ENCODE measurements around the gene PLB1. TPM values are rescaled to one million over a fixed set of nuclear protein-coding genes. Genes with fewer than 3 reads are reported as not detected.
A peak's percentile ranks its signal among the peaks of the same experiment; 100 is the strongest.

The PLB1 gene
- polyA plus RNA-seq, 3 donors = 20.2 to 35.8 (median 23.9) TPM

- no peak overlapping the region for H2AFZ ChIP-seq (ENCODE audit: insufficient read depth, low read depth, low read length, poor library complexity, severe bottlenecking)
- H3K9me3 ChIP-seq (replicated peaks in 1 of 2; ENCODE audit: control insufficient read depth in 1 of 2, insufficient read depth in 1 of 2, low read length in 2 of 2) = no peaks in the 10 kb centered on the region
- no peaks in the 10 kb centered on the region for H3K36me3 ChIP-seq (replicated peaks in 1 of 2; ENCODE audit: control insufficient read depth in 1 of 2, insufficient read depth in 2 of 2, low read length in 2 of 2)
- Mint-ChIP-seq H3K4me3 (no peak overlapping the region), H3K27ac (peak overlapping the region in 2 of 7 donors; percentile 7 to 19), H3K9me3 (peaks cover 0 to 3% (median 0%) of the 10 kb centered on the region in 7 donors), H3K4me1 (peaks cover 6% of the 10 kb centered on the region), H3K27me3 (ENCODE audit: low read depth in 3 of 3) (peaks cover 2 to 5% (median 2%) of the 10 kb centered on the region in 3 donors), H3K36me3 (no peaks in the 10 kb centered on the region)
- no peak overlapping the region for H3K4me2 ChIP-seq (replicated peaks; ENCODE audit: extremely low read depth, low read length, poor library complexity, severe bottlenecking)
- peaks cover 0 to 6% of the 10 kb centered on the region in 2 donors for H3K4me1 ChIP-seq (ENCODE audit: control insufficient read depth in 1 of 2, insufficient read depth in 2 of 2, low read length in 2 of 2)
- no peak overlapping the region for H3K4me3 ChIP-seq (replicated peaks in 1 of 3; ENCODE audit: low read depth in 2 of 3, low read length in 3 of 3)
- no peaks in the 10 kb centered on the region for H3K27me3 ChIP-seq (ENCODE audit: control insufficient read depth in 2 of 2, insufficient read depth in 2 of 2, low read length in 2 of 2)
- no peak overlapping the region for H3K27ac ChIP-seq (ENCODE audit: low read depth in 1 of 2, low read length in 2 of 2)
- WGBS (ENCODE audit: insufficient coverage) = 96% methylated on average over 3 of the region's 6 CpGs
- H4K20me1 ChIP-seq (ENCODE audit: insufficient read depth, low read length) = no peaks in the 10 kb centered on the region
- DNase-seq = no peak
- no peaks in the 10 kb centered on the region for H3K79me2 ChIP-seq (ENCODE audit: insufficient read depth, low read length)
- TF ChIP-seq, protein P1, sequence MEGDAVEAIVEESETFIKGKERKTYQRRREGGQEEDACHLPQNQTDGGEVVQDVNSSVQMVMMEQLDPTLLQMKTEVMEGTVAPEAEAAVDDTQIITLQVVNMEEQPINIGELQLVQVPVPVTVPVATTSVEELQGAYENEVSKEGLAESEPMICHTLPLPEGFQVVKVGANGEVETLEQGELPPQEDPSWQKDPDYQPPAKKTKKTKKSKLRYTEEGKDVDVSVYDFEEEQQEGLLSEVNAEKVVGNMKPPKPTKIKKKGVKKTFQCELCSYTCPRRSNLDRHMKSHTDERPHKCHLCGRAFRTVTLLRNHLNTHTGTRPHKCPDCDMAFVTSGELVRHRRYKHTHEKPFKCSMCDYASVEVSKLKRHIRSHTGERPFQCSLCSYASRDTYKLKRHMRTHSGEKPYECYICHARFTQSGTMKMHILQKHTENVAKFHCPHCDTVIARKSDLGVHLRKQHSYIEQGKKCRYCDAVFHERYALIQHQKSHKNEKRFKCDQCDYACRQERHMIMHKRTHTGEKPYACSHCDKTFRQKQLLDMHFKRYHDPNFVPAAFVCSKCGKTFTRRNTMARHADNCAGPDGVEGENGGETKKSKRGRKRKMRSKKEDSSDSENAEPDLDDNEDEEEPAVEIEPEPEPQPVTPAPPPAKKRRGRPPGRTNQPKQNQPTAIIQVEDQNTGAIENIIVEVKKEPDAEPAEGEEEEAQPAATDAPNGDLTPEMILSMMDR (IDR thresholded peaks at IDR 0.05) = no peak
- no peak overlapping the region for H3K9ac ChIP-seq (ENCODE audit: insufficient read depth, low read length, poor library complexity, severe bottlenecking)
- intact Hi-C loops (cut with micrococcal nuclease) = no loop called here
These were observed 37.3 kb downstream of the PLB1 start for GRCh38 chr2:28533044-28533680.

GRCh38 chr2:28534817-28535216, 39.0 kb downstream of the PLB1 start:
- no peaks in the 10 kb centered on the region for H4K20me1 ChIP-seq (ENCODE audit: insufficient read depth, low read length)
- H2AFZ ChIP-seq (ENCODE audit: insufficient read depth, low read depth, low read length, poor library complexity, severe bottlenecking) = no peak overlapping the region
- no peaks in the 10 kb centered on the region for H3K27me3 ChIP-seq (ENCODE audit: control insufficient read depth in 2 of 2, insufficient read depth in 2 of 2, low read length in 2 of 2)
- H3K79me2 ChIP-seq (ENCODE audit: insufficient read depth, low read length) = no peaks in the 10 kb centered on the region
- no peak overlapping the region for H3K27ac Mint-ChIP-seq
- WGBS (ENCODE audit: insufficient coverage) = no CpG with 5 or more reads among the region's 2 CpGs
- DNase-seq = no peak
- H3K9me3 ChIP-seq (replicated peaks in 1 of 2; ENCODE audit: control insufficient read depth in 1 of 2, insufficient read depth in 1 of 2, low read length in 2 of 2) = no peaks in the 10 kb centered on the region
- peaks cover 0 to 3% (median 0%) of the 10 kb centered on the region in 7 donors for H3K9me3 Mint-ChIP-seq
- H3K4me1 ChIP-seq (ENCODE audit: control insufficient read depth in 1 of 2, insufficient read depth in 2 of 2, low read length in 2 of 2) = peaks cover 0 to 6% of the 10 kb centered on the region in 2 donors
- TF ChIP-seq, protein P1 (IDR thresholded peaks at IDR 0.05) = no peak
- H3K4me3 ChIP-seq (replicated peaks in 1 of 3; ENCODE audit: low read depth in 2 of 3, low read length in 3 of 3) = no peak overlapping the region
- no peaks in the 10 kb centered on the region for H3K36me3 Mint-ChIP-seq
- no peak overlapping the region for H3K9ac ChIP-seq (ENCODE audit: insufficient read depth, low read length, poor library complexity, severe bottlenecking)
- H3K36me3 ChIP-seq (replicated peaks in 1 of 2; ENCODE audit: control insufficient read depth in 1 of 2, insufficient read depth in 2 of 2, low read length in 2 of 2) = no peaks in the 10 kb centered on the region
- H3K4me2 ChIP-seq (replicated peaks; ENCODE audit: extremely low read depth, low read length, poor library complexity, severe bottlenecking) = no peak overlapping the region
- H3K4me3 Mint-ChIP-seq = no peak overlapping the region
- intact Hi-C loops (cut with micrococcal nuclease) = no loop called here
- peaks cover 6% of the 10 kb centered on the region for H3K4me1 Mint-ChIP-seq
- H3K27ac ChIP-seq (ENCODE audit: low read depth in 1 of 2, low read length in 2 of 2) = no peak overlapping the region
- peaks cover 2 to 9% (median 3%) of the 10 kb centered on the region in 3 donors for H3K27me3 Mint-ChIP-seq (ENCODE audit: low read depth in 3 of 3)
